Left forelimb (tissue), 1 donor: ENCODE measurements around the gene TSPAN33.
"Not testable (repeated sequence)": the region's sequence is repeated elsewhere in the genome, so short reads cannot be mapped to it uniquely, and the experiment has no call there.

Source experiments
- DNase-seq: peaks from one replicate; pipeline ENCODE4 v3.0.0-alpha.2; 2018; ENCODE audit warnings: low spot score

The TSPAN33 gene

GRCh38 chr7:129170441-129171021 is 26.0 kb downstream of the TSPAN33 start:
- no peak for DNase-seq

GRCh38 chr7:129173861-129174260 is 29.4 kb downstream of the TSPAN33 start:
- DNase-seq, result not testable (repeated sequence)

DNA sequence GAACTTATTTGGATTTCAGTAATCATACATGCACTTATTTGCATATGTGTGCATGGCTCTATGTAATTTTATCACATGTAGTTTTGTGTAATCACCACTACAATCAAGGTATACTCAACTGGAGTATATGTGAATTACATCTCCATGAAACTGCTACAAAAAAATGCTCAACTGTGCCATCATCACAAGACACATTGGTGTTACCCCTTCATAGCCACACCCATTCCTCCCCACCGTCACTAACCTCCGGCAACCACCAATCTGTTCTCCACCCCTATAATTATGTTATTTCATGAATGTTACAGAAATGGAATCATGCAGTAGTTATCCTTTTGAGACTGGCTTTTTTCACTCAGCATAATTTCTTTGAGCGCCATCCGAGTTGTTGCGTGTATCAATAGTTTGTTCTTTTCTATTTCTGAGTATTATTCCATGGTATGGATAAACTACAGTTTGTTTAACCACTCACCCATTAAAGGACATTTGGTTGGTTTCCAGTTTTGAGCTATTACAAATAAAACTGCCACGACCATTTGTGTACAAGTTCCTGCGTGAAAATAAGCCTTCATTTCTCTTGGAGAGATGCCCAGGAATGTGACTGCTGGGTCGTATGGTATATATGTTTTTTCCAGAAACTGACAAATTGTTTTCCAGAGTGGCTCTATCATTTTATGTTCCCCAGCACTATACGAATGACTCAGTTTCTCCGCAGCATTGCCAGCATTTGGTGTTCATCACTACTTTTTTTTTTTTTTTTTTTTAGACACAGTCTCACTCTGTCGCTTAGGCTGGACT is 32.6 kb downstream of the TSPAN33 start:
- no peak for DNase-seq

DNA sequence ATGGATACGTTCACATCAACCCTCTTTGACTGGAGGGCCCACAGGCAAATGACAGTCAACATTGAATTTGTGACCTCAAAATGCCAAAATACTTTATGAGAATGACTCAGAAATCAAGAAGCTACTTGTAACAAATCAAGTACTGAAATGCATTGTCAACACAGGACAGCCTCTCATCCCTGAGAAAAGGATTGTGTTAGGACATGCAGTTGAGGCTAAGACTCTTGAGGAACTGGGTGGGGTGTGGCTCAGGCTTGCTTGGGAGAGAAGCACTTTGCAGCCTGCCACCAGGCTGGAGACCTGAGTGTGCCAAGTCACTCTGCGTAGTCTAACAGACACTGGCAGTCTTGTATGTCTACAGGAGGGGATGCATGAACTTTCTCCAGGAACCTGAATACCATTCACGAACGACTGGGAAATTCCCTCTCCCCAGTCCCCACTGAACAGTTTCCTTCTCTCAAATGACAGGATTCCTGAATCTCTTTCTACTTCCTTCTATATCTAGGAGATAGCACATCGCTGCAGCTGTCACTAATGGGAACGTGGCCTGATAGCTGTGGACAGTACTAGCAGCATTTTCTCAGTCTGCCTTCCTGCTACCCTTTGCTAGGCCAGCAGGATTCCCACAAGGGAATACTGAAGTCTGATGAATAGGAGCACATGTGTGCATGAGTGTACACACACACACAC is 40.6 kb downstream of the TSPAN33 start:
- no peak for DNase-seq

- DNase-seq, result no peak
These were observed 42.3 kb downstream of the TSPAN33 start for GRCh38 chr7:129186749-129187260.

DNA sequence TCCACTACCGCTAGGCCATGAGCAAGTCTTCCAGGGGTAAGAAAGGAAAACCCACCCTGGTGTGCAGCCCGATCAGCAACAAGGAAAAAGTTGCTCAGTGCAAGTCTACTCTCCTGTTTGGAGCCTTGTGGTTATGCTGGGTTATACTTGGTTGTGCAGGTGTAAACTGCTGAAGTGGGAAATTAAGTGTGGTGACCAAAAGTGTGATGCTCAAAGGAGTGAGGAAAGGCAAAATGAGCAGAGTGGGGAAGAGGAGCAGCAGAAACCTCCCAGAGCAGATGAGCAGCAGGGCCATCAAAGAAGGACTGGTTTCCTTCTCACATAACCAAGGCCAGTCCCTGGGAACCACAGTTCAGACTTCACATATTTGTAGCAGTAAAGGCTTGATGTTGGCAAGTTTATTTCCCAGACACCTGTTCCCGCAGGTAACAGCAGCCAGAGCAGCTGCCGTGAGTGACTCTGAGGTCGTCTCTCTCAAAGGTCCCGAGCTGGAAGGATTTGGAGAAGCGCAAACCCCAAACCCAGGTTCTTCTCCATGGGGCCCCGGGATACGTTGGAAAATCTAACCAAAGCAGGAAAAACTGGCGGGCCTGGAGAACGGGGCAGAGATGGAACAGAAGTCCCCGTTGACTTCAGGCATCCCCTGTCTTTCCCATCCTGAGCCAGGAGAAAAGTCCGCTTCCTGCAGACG is 43.3 kb downstream of the TSPAN33 start:
- no peak for DNase-seq

- DNase-seq, result peak; percentile 92
These were observed 43.9 kb downstream of the TSPAN33 start, which contains the start of gene SMO for GRCh38 chr7:129188372-129188891. Gene SMO, plus strand, starts transcription at chr7:129188633. Its CDS starts 519 bp downstream, at chr7:129189152.

DNA sequence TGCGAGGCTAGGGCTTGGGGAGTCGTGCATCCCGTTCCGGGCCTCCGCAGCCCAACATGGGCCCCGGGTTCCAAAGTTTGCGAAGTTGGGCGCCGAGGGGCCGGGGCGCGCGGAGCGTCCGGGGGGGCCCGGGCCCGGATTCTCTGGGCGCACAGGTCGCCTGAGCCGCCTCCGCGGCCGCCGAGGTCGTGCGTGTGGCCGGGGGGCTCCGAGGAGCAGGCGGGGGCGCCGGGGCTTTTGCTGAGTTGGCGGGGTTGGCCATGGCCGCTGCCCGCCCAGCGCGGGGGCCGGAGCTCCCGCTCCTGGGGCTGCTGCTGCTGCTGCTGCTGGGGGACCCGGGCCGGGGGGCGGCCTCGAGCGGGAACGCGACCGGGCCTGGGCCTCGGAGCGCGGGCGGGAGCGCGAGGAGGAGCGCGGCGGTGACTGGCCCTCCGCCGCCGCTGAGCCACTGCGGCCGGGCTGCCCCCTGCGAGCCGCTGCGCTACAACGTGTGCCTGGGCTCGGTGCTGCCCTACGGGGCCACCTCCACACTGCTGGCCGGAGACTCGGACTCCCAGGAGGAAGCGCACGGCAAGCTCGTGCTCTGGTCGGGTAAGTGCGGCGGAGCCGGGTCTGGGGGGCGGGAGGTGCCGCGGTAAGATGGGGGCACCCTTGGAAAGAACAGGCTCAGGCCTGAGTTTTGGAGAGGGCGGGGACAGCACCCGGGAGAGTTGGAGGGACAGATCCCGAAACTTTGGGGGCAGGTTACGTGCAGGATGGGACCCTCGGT is 44.6 kb downstream of the TSPAN33 start:
- no peak for DNase-seq

DNA sequence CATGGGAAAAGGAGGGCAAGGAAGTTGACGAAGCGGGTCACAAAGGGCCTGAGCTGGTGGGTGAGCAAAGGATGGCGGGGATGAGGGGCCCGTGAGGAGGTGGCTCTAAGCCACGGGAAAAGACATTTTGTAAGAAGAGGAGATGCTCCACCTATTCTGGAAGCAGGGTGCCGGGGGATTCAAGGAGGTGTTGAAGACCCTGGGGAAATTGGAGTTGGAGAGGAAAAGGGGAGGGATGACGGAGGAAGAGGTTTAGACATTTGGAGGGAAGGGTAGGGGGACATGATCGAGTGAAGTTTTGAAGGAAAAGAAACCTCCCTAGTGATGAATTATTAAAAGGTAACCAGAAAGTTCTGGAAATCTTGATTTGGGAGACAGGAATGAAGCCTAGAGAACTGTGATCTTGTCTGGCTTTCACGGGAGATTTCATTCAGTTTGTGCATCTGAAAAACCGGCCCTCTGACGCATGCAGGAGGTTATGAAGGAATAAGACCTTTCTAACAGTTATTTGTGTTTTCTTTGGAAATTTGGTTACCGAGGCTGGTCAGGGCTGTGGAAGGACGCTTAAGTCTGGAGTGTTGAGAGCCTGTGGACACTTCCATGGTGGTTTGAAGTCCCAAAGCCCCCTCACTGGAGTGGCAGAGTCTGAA is 45.3 kb downstream of the TSPAN33 start:
- DNase-seq, result no peak

DNA sequence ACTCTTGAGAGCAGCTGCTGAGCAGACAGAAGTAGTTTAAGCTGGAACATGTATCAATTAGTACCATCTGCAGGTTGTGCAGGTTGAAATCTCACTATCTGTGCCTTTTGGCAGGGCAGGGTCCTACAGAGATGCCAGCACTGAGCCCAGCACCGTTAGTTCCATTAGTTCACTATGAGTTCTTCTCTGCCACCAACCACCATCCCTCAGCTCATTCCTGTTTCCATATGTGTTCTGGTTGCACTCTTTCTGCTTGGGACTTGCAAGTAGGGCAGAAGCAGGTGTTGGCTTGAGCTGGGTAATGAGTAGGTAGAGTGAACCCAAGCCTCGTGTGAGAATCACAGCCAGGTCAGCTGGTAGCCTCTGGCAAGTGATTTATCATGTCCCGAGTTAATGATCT is 46.8 kb downstream of the TSPAN33 start:
- no peak for DNase-seq

- no peak for DNase-seq
These were observed 49.4 kb downstream of the TSPAN33 start for GRCh38 chr7:129193892-129194291.

DNA sequence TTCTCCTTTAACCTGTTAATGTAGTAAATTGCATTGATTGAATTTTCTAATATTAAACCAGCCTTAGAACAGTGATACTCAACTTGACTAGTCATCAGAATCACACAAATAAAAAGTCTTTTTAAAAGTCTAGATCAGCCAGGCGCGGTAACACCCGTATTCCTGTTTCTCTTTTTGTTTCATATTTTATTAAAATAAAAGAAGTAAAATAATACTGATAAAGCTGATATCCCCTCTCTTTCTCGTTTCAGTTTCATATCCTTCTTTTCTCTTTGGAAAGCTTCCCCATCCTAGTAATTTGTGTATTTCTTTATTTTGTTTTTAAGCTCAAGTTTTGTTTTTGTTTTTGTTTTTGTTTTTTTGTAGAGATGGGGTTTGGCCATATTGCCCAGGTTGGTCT is 53.3 kb downstream of the TSPAN33 start:
- DNase-seq, result no peak

GRCh38 chr7:129199406-129199805 is 54.9 kb downstream of the TSPAN33 start:
- no peak for DNase-seq

- no peak for DNase-seq
These were observed 57.7 kb downstream of the TSPAN33 start for GRCh38 chr7:129202058-129202777.

DNA sequence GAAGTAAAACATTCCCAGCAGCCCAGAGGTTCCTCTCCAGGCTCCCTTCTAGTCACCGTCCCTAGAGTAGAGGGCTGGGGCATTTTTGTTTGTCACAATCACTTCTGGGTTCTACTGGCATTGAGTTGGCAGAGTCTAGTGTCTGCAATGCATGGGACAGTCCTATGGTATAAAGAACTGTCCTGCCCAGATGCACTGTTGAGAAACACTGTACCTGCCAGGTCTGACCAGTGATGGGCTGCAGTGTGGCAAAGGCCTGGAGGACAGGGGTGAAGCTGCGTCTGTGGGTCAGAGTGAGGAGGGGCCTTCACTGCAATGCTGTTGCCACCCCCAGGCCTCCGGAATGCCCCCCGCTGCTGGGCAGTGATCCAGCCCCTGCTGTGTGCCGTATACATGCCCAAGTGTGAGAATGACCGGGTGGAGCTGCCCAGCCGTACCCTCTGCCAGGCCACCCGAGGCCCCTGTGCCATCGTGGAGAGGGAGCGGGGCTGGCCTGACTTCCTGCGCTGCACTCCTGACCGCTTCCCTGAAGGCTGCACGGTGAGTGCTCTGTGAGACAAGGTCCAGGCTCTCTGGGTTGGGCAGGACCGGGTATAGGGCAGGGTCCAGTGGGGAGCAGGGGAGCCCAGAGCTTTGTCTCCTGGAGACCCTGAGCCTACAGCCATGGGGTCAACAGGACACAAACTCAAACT is 58.7 kb downstream of the TSPAN33 start:
- DNase-seq, result no peak

DNA sequence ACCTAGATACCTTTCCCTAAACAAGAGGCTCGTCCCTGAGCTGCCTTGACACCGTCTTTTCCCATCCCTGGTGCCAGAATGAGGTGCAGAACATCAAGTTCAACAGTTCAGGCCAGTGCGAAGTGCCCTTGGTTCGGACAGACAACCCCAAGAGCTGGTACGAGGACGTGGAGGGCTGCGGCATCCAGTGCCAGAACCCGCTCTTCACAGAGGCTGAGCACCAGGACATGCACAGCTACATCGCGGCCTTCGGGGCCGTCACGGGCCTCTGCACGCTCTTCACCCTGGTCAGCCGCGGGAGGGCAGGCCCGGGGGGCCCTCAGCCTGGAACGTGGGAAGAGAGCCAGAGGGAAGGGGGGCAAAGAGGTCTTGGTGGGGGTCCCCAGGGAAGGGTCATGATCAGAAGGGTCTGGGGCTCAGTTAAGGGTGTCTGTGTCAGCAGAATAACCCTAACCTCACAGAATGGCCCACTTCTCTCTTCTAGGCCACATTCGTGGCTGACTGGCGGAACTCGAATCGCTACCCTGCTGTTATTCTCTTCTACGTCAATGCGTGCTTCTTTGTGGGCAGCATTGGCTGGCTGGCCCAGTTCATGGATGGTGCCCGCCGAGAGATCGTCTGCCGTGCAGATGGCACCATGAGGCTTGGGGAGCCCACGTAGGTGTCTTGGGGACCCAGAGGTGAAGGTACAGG is 60.8 kb downstream of the TSPAN33 start:
- DNase-seq, result no peak

DNA sequence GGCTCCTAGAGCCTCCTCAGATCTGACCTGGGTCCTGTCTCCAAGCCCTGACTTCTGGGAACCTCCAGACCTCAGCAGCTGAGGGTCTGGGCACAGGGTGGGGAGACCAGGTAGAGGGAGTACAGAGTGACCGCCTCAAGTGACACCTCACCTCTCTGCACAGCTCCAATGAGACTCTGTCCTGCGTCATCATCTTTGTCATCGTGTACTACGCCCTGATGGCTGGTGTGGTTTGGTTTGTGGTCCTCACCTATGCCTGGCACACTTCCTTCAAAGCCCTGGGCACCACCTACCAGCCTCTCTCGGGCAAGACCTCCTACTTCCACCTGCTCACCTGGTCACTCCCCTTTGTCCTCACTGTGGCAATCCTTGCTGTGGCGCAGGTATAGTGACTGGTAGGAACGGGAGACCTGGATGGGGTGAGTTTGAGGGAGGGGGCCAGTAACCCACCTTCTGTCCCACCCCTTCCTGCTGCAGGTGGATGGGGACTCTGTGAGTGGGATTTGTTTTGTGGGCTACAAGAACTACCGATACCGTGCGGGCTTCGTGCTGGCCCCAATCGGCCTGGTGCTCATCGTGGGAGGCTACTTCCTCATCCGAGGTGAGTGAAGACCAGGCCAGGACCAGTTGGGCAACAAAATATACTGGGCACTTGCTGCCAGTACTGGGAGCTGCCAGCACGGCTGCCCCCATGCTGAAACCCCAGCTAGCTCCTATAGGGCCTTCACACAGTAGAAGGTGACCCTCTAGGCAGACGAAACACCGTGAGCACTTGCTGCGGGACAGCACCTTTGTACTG is 61.7 kb downstream of the TSPAN33 start:
- no peak for DNase-seq

- no peak for DNase-seq
These were observed 64.2 kb downstream of the TSPAN33 start for GRCh38 chr7:129208667-129209066.
